Osteoblast (primary cell): ENCODE data around the gene SMCO2. TPM values are rescaled to one million over a fixed set of nuclear protein-coding genes. Genes with fewer than 3 reads are reported as not detected.
A peak's percentile ranks its signal among the peaks of the same experiment; 100 is the strongest.

ENCODE experiments used
- DNase-seq: peaks from one replicate; pipeline ENCODE4 v3.0.0; 2011; ENCODE audit warnings: low spot score, mixed read lengths; ENCODE audit not compliant: insufficient read length; ENCODE audit errors: missing footprints
- H2AFZ ChIP-seq: 2 replicates; pipeline ENCODE4 v1.6.0; 2011; ENCODE audit warnings: mild to moderate bottlenecking, low read length
- H3K27ac ChIP-seq: 2 replicates; pipeline ENCODE4 v1.5.1; 2011; ENCODE audit warnings: mild to moderate bottlenecking, low read depth, low read length, moderate library complexity
- H3K27me3 ChIP-seq: 2 replicates; pipeline ENCODE4 v1.6.0; 2012; ENCODE audit warnings: mild to moderate bottlenecking, control low read depth, inconsistent platforms, low read length, moderate library complexity; ENCODE audit not compliant: insufficient read depth
- H3K36me3 ChIP-seq: 2 replicates; pipeline ENCODE4 v1.5.1; 2011; ENCODE audit warnings: mild to moderate bottlenecking, low read length, control low read depth, moderate library complexity; ENCODE audit not compliant: insufficient read depth
- H3K4me1 ChIP-seq: 2 replicates; pipeline ENCODE4 v1.5.1; 2011; ENCODE audit warnings: mild to moderate bottlenecking, low read length, control low read depth, moderate library complexity; ENCODE audit not compliant: insufficient read depth
- H3K4me2 ChIP-seq: 2 replicates; pipeline ENCODE4 v1.6.0; 2011; ENCODE audit warnings: mild to moderate bottlenecking, low read length; ENCODE audit not compliant: insufficient read depth
- H3K4me3 ChIP-seq: fragments of 200-600 bp; sonication (generic); 3 replicates; pipeline ENCODE4 v1.5.1; 2012; ENCODE audit warnings: mild to moderate bottlenecking, low read length, inconsistent platforms; ENCODE audit not compliant: insufficient read depth
- H3K79me2 ChIP-seq: 2 replicates; pipeline ENCODE4 v1.6.0; 2012; ENCODE audit warnings: mild to moderate bottlenecking, low read length, control low read depth, inconsistent platforms; ENCODE audit not compliant: insufficient read depth
- H3K9me3 ChIP-seq: 2 replicates; pipeline ENCODE4 v1.5.1; 2011; ENCODE audit warnings: low read depth, low read length, control low read depth
- H4K20me1 ChIP-seq: 2 replicates; pipeline ENCODE4 v1.6.0; 2012; ENCODE audit warnings: mild to moderate bottlenecking, low read length, control low read depth; ENCODE audit not compliant: insufficient read depth
- total RNA-seq: library from RNA; depleted of rRNA; stranded (reverse); fragments of >200 nt; gene quantifications from 2 replicates; pipeline ENCODE4 v1.2.3, GENCODE V29; 2012
- TF ChIP-seq, protein P1 (sequence below): IDR thresholded peaks from 2 replicates; pipeline ENCODE4 v1.5.1; 2011; ENCODE audit warnings: mild to moderate bottlenecking, low read depth, low read length, moderate library complexity; ENCODE audit errors: extremely low read depth

Gene SMCO2
- total RNA-seq, 1 donor: 0.72 TPM

GRCh38 chr12:27505109-27505508 lies 58.6 kb downstream of the SMCO2 start:
- Histone ChIP-seq H3K36me3 (no peaks in the 10 kb centered on the region), H2AFZ (peak overlapping the region; percentile 44), H4K20me1 (no peaks in the 10 kb centered on the region), H3K4me1 (peaks cover 20% of the 10 kb centered on the region), H3K27me3 (no peaks in the 10 kb centered on the region), H3K79me2 (no peaks in the 10 kb centered on the region), H3K4me2 (peak overlapping the region; percentile 58), H3K4me3 (peak overlapping the region; percentile 20), H3K27ac (peak overlapping the region; percentile 85), H3K9me3 (no peaks in the 10 kb centered on the region)
- TF ChIP-seq, protein P1, sequence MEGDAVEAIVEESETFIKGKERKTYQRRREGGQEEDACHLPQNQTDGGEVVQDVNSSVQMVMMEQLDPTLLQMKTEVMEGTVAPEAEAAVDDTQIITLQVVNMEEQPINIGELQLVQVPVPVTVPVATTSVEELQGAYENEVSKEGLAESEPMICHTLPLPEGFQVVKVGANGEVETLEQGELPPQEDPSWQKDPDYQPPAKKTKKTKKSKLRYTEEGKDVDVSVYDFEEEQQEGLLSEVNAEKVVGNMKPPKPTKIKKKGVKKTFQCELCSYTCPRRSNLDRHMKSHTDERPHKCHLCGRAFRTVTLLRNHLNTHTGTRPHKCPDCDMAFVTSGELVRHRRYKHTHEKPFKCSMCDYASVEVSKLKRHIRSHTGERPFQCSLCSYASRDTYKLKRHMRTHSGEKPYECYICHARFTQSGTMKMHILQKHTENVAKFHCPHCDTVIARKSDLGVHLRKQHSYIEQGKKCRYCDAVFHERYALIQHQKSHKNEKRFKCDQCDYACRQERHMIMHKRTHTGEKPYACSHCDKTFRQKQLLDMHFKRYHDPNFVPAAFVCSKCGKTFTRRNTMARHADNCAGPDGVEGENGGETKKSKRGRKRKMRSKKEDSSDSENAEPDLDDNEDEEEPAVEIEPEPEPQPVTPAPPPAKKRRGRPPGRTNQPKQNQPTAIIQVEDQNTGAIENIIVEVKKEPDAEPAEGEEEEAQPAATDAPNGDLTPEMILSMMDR: no peak
- DNase-seq: peak; percentile 75

- Histone ChIP-seq H3K27ac (peak overlapping the region; percentile 85), H3K27me3 (no peaks in the 10 kb centered on the region), H3K79me2 (no peaks in the 10 kb centered on the region), H2AFZ (no peak overlapping the region), H3K4me2 (peak overlapping the region; percentile 58), H3K4me3 (no peak overlapping the region), H3K36me3 (no peaks in the 10 kb centered on the region), H4K20me1 (no peaks in the 10 kb centered on the region), H3K4me1 (peaks cover 20% of the 10 kb centered on the region), H3K9me3 (no peaks in the 10 kb centered on the region)
- TF ChIP-seq, protein P1: no peak
- no peak for DNase-seq
These were observed 59.2 kb downstream of the SMCO2 start for GRCh38 chr12:27505761-27506160.

DNA sequence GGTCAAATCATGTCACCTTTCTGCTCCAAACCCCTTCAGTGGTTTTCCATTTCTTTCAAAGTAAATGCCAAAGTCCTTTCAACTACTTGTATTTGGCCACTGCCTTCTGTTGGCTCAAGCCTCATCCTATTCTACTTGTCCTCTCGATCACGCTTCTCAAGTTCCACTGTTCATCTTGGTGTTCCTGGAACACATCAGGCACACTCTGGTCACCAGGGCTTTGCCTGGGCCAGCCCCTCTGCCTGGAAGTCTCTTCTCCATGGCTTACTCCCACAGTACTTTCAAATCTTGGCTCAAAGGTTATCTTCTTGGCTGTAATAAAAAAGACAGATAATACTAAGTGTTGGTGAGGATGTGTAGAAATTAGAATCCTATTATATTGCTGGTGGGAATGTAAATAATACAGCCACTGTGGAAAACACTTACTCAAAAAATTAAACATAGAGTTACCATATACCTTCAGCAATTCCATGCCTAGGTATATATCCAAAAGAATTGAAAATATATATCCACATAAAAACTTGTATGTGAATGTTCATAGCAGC lies 60.2 kb downstream of the SMCO2 start:
- TF ChIP-seq, protein P1: no peak
- Histone ChIP-seq H3K4me2 (no peak overlapping the region), H3K4me3 (no peak overlapping the region), H4K20me1 (no peaks in the 10 kb centered on the region), H3K27me3 (no peaks in the 10 kb centered on the region), H3K27ac (no peak overlapping the region), H3K79me2 (no peaks in the 10 kb centered on the region), H3K4me1 (peaks cover 29% of the 10 kb centered on the region), H2AFZ (no peak overlapping the region), H3K36me3 (no peaks in the 10 kb centered on the region), H3K9me3 (no peaks in the 10 kb centered on the region)
- DNase-seq: no peak

DNA sequence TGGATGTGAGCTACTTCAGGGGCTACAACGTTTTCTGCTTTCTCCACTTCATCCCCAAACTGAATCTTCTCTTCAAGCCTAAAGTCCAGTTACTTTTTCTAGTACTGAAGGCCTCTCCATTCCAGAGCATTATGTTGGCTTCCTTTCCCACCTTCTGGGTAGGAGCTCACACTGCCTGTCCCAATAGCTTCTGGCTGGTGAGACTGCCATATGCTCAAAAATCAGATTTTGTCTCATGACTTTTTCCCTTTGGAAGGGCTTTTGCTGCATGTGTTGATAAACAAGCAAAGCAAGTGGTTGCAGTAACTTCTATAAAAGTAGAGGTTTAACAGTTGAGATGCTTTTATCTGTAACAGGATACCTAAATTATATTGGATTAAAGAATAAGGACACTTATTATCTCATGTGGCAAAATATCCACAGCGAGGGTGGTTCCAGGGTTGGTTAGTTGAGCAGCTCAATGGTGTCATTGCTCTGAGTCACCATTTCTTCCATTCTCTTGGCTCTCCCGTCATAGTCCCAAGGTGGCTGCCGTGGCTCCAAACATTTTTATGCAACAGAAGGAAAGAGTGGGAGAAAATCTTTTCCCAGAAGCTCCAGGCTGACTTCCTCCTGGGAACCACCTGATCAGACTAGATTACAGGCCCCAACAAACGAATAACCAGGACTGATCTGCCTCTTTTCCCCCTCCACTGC lies 62.3 kb downstream of the SMCO2 start:
- H3K36me3 ChIP-seq: no peaks in the 10 kb centered on the region

More for the DNA sequence above, 62.3 kb downstream of the SMCO2 start:
- Histone ChIP-seq H3K4me2 (no peak overlapping the region), H3K9me3 (no peaks in the 10 kb centered on the region), H3K4me3 (no peak overlapping the region), H3K4me1 (peaks cover 30% of the 10 kb centered on the region), H3K79me2 (no peaks in the 10 kb centered on the region), H3K27me3 (no peaks in the 10 kb centered on the region), H2AFZ (no peak overlapping the region), H3K27ac (no peak overlapping the region), H4K20me1 (no peaks in the 10 kb centered on the region)
- DNase-seq: no peak
- TF ChIP-seq, protein P1: no peak
